Gastroesophageal sphincter (tissue), 3 donors: ENCODE results near the gene SSH2.
"Not testable (repeated sequence)": the region's sequence is repeated elsewhere in the genome, so short reads cannot be mapped to it uniquely, and the experiment has no call there.

ENCODE experiments used
- EP300 ChIP-seq: sonication (generic); formaldehyde crosslinking; IDR thresholded peaks from one replicate; pipeline ENCODE4 v1.6.1; 2017; ENCODE audit warnings: antibody characterized with exemption, mild to moderate bottlenecking
- POLR2A ChIP-seq, 2 donors: fragments of 450-650 bp; IDR thresholded peaks; one replicate each; pipeline ENCODE4 v1.6.1; 2017; ENCODE audit warnings: antibody characterized with exemption in 2 of 2, mild to moderate bottlenecking in 2 of 2, moderate library complexity in 1 of 2
- POLR2AphosphoS5 ChIP-seq: sonication (generic); formaldehyde crosslinking; IDR thresholded peaks from one replicate; pipeline ENCODE4 v1.6.1; 2017; ENCODE audit warnings: antibody characterized with exemption
- TF ChIP-seq, protein P1 (sequence below), 4 experiments: fragments of 200-600 bp in 2 of 4; fragments of 450-650 bp in 2 of 4; sonication (generic) in 1 of 4; IDR thresholded peaks; one replicate each; pipeline ENCODE4 v1.5.1; 2017 to 2019; ENCODE audit warnings: antibody characterized with exemption in 4 of 4, mild to moderate bottlenecking in 2 of 4, moderate library complexity in 2 of 4

DNA sequence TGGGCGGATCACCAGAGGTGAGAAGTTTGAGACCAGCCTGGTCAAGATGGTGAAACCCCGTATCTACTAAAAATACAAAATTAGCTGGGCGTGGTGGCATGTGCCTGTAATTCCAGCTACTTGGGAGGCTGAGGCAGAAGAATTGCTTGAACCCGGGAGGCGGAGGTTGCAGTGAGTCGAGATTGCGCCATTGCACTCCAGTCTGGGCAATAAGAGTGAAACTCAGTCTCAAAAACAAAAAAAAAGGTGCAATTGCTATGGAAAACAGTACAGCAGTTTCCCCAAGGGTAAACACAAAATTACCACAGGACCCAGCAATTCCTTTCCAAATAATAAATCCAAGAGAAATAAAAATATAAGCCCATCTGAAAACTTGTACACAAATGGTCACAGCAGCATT lies 278.1 kb downstream of the SSH2 start:
- TF ChIP-seq, protein P1, sequence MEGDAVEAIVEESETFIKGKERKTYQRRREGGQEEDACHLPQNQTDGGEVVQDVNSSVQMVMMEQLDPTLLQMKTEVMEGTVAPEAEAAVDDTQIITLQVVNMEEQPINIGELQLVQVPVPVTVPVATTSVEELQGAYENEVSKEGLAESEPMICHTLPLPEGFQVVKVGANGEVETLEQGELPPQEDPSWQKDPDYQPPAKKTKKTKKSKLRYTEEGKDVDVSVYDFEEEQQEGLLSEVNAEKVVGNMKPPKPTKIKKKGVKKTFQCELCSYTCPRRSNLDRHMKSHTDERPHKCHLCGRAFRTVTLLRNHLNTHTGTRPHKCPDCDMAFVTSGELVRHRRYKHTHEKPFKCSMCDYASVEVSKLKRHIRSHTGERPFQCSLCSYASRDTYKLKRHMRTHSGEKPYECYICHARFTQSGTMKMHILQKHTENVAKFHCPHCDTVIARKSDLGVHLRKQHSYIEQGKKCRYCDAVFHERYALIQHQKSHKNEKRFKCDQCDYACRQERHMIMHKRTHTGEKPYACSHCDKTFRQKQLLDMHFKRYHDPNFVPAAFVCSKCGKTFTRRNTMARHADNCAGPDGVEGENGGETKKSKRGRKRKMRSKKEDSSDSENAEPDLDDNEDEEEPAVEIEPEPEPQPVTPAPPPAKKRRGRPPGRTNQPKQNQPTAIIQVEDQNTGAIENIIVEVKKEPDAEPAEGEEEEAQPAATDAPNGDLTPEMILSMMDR (IDR thresholded peaks at IDR 0.05) = not testable (repeated sequence)
- not testable (repeated sequence) for TF ChIP-seq EP300; POLR2AphosphoS5; POLR2A (IDR thresholded peaks at IDR 0.05)
